IMR-90 (cell line): Measurements from ENCODE around the gene AGFG1. TPM values are rescaled to one million over a fixed set of nuclear protein-coding genes. Genes with fewer than 3 reads are reported as not detected.

Experiments used
- ATAC-seq: fragments of 200-7000 bp; cut with Tn5 transposase; 2 replicates; pipeline ENCODE4 v1.9.1; 2020; ENCODE audit warnings: low read depth, mild to moderate bottlenecking, moderate library complexity
- BruUV-seq: library from RNA; stranded (reverse); fragments of 400-500 nt; replicated peaks from 2 replicates; lab custom pipeline; 2021; lab: Mats Ljungman, UMichigan
- CTCF ChIA-PET: fragments of 300-600 bp; formaldehyde crosslinking; extraction: SDS; loops from one replicate; lab custom pipeline; 2021; ENCODE audit warnings: antibody characterized with exemption; lab: Yijun Ruan, JAX
- POLR2A ChIA-PET: fragments of 300-600 bp; sonication (Branson Sonifier 250); formaldehyde crosslinking; loops from one replicate; lab custom pipeline; 2022; ENCODE audit warnings: antibody characterized with exemption; ENCODE audit not compliant: unreplicated experiment; lab: Charles Lee
- DNase-seq: peaks from one replicate; pipeline ENCODE4 v3.0.0; 2013
- H2AFZ ChIP-seq: replicated peaks from 2 replicates; pipeline ENCODE3; 2013; ENCODE audit warnings: low read length, mild to moderate bottlenecking; ENCODE audit not compliant: poor library complexity
- H2AK5ac ChIP-seq: 2 replicates; pipeline ENCODE4 v1.6.1; 2013; ENCODE audit warnings: low read depth, low read length, inconsistent platforms
- H2AK9ac ChIP-seq: replicated peaks from 2 replicates; pipeline ENCODE3; 2013; ENCODE audit warnings: mild to moderate bottlenecking, low read depth, low read length, moderate library complexity; ENCODE audit not compliant: poor library complexity
- H2BK120ac ChIP-seq: 2 replicates; pipeline ENCODE4 v1.6.1; 2013; ENCODE audit warnings: low read depth, low read length, inconsistent platforms
- H2BK15ac ChIP-seq: 3 replicates; pipeline ENCODE4 v1.6.1; 2013; ENCODE audit warnings: low read depth, low read length, inconsistent platforms
- H2BK20ac ChIP-seq: 2 replicates; pipeline ENCODE4 v1.6.1; 2013; ENCODE audit warnings: low read depth, mild to moderate bottlenecking, inconsistent platforms, low read length, moderate library complexity
- H2BK5ac ChIP-seq: 2 replicates; pipeline ENCODE4 v1.6.1; 2013; ENCODE audit warnings: mild to moderate bottlenecking, low read depth, low read length, inconsistent platforms; ENCODE audit not compliant: poor library complexity, severe bottlenecking
- H3K14ac ChIP-seq: replicated peaks from 2 replicates; pipeline ENCODE4 v1.6.1; 2013; ENCODE audit warnings: low read depth, low read length, inconsistent platforms
- H3K18ac ChIP-seq: 2 replicates; pipeline ENCODE4 v1.6.1; 2013; ENCODE audit warnings: low read depth, low read length, control low read depth
- H3K23ac ChIP-seq: 2 replicates; pipeline ENCODE4 v1.6.1; 2013; ENCODE audit warnings: low read depth, low read length, inconsistent platforms
- H3K27ac ChIP-seq: 2 replicates; pipeline ENCODE4 v1.5.1; 2013; ENCODE audit warnings: mild to moderate bottlenecking, control low read depth, low read length; ENCODE audit not compliant: insufficient read depth
- H3K27me3 ChIP-seq: 2 replicates; pipeline ENCODE4 v1.6.1; 2013; ENCODE audit warnings: low read length; ENCODE audit not compliant: control insufficient read depth, insufficient read depth
- H3K36me3 ChIP-seq: 2 replicates; pipeline ENCODE4 v1.6.1; 2013; ENCODE audit warnings: low read length, mixed read lengths; ENCODE audit not compliant: control insufficient read depth, insufficient read depth
- H3K4ac ChIP-seq: 2 replicates; pipeline ENCODE4 v1.6.1; 2013; ENCODE audit warnings: low read depth, low read length, inconsistent platforms
- H3K4me1 ChIP-seq: 2 replicates; pipeline ENCODE4 v1.6.1; 2013; ENCODE audit warnings: low read length, mixed read lengths; ENCODE audit not compliant: control insufficient read depth, insufficient read depth
- H3K4me2 ChIP-seq: 2 replicates; pipeline ENCODE4 v1.6.1; 2013; ENCODE audit warnings: low read depth, mild to moderate bottlenecking, control low read depth, low read length, moderate library complexity
- H3K4me3 ChIP-seq: 2 replicates; pipeline ENCODE4 v1.5.1; 2013; ENCODE audit warnings: low read depth, mild to moderate bottlenecking, control low read depth, low read length, moderate library complexity; ENCODE audit not compliant: insufficient read depth
- H3K56ac ChIP-seq: 2 replicates; pipeline ENCODE4 v1.6.1; 2013; ENCODE audit warnings: low read length, inconsistent platforms; ENCODE audit not compliant: insufficient read depth; ENCODE audit errors: extremely low read depth
- H3K79me1 ChIP-seq, 2 experiments: 2 replicates each; pipeline ENCODE4 v1.6.1; 2013; ENCODE audit warnings: low read length in 2 of 2, inconsistent platforms in 1 of 2, low read depth in 1 of 2
- H3K9ac ChIP-seq: 2 replicates; pipeline ENCODE4 v1.6.1; 2013; ENCODE audit warnings: low read depth, low read length, control low read depth
- H3K9me1 ChIP-seq: 2 replicates; pipeline ENCODE4 v1.6.1; 2013; ENCODE audit warnings: low read length, inconsistent platforms; ENCODE audit not compliant: insufficient read depth
- H3K9me3 ChIP-seq: 2 replicates; pipeline ENCODE4 v1.6.1; 2013; ENCODE audit warnings: low read length; ENCODE audit not compliant: control insufficient read depth, insufficient read depth
- H4K20me1 ChIP-seq: 2 replicates; pipeline ENCODE4 v1.6.1; 2013; ENCODE audit warnings: low read length, inconsistent platforms; ENCODE audit not compliant: insufficient read depth
- H4K5ac ChIP-seq: 2 replicates; pipeline ENCODE4 v1.6.1; 2013; ENCODE audit warnings: mild to moderate bottlenecking, low read depth, low read length, control low read depth
- H4K8ac ChIP-seq, 2 experiments: 2 replicates each; pipeline ENCODE4 v1.6.1; 2013; ENCODE audit warnings: low read depth in 2 of 2, low read length in 2 of 2, control low read depth in 1 of 2, inconsistent platforms in 1 of 2
- H4K91ac ChIP-seq: 2 replicates; pipeline ENCODE4 v1.6.1; 2013; ENCODE audit warnings: low read depth, low read length, inconsistent platforms; ENCODE audit not compliant: insufficient read depth
- FOS ChIP-seq: fragments of 150-350 bp; IDR thresholded peaks from 2 replicates; pipeline ENCODE4 v1.6.1; 2016; ENCODE audit warnings: low read depth, low read length
- POLR2A ChIP-seq: IDR thresholded peaks from 2 replicates; pipeline ENCODE4 v1.6.1; 2012; ENCODE audit warnings: mild to moderate bottlenecking, low read depth, low read length
- dilution Hi-C: fragments of 300-500 bp; cut with HindIII; formaldehyde crosslinking; loops from one replicate; pipeline ENCODE4 v1.14.3; 2018; ENCODE audit warnings: low sequenced_read_pairs; ENCODE audit not compliant: unreplicated experiment
- in situ Hi-C: fragments of 300-500 bp; cut with MboI; formaldehyde crosslinking; loops from 3 replicates; pipeline ENCODE4 v1.14.3; 2019; ENCODE audit warnings: low sequenced_read_pairs, inconsistent platforms, mixed read lengths
- intact Hi-C: fragments of 100-400 bp; cut with micrococcal nuclease; formaldehyde crosslinking; loops from 2 replicates; pipeline ENCODE4 v1.10.0; 2022
- polyA plus RNA-seq, 3 experiments: library from polyadenylated mRNA; depleted of rRNA; stranded (reverse); fragments of >200 nt; gene quantifications; 2 replicates each; pipeline ENCODE4 v1.2.3, GENCODE V29; 2012; ENCODE audit warnings: low replicate concordance in 1 of 3
- total RNA-seq: library from RNA; depleted of rRNA; stranded (reverse); fragments of >200 nt; gene quantifications from 2 replicates; pipeline ENCODE4 v1.2.3, GENCODE V29; 2012

Gene AGFG1
- total and polyA plus RNA-seq, 2 of the 4 experiments (the other 2 are of a cell fraction): 58.4 to 126 TPM

DNA sequence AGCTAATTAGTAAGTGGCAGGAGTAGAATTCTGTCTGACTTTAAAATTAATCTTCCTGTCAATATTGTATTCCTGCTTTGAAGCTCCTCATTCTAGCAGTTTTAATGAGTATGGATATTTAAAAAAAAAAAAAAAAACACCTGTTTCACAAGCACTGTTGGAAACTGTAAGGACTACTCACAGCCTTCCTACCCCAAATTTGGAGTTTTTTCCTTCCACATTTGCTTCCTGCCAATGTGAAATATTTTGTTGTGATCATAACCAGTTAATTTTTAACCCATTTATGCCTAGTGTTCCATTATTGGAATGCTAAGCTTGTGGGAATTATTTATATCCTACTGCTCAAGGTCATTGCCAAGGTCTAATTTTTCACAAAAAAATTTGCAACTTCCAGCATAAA lies 90.6 kb downstream of the AGFG1 start:
- Histone ChIP-seq H3K4me2 (no peak overlapping the region), H2BK20ac (no peak overlapping the region), H3K4ac (no peak overlapping the region), H3K23ac (no peak overlapping the region), H3K56ac (no peak overlapping the region), H3K14ac (no peak overlapping the region), H3K4me1 (no peaks in the 10 kb centered on the region), H4K5ac (no peak overlapping the region), H3K9me3 (no peaks in the 10 kb centered on the region), H3K4me3 (no peak overlapping the region), H2AK5ac (no peak overlapping the region), H2AK9ac (no peak overlapping the region), H3K27ac (no peak overlapping the region), H3K79me1 (no peaks in the 10 kb centered on the region; a peak in 1 of 4 replicates), H2AFZ (no peak overlapping the region), H3K9me1 (no peaks in the 10 kb centered on the region), H3K9ac (no peak overlapping the region), H2BK120ac (no peak overlapping the region), H2BK15ac (no peak overlapping the region), H4K91ac (no peak overlapping the region), H3K36me3 (peaks cover 5% of the 10 kb centered on the region), H3K18ac (no peak overlapping the region), H2BK5ac (no peak overlapping the region), H3K27me3 (no peaks in the 10 kb centered on the region), H4K20me1 (no peaks in the 10 kb centered on the region), H4K8ac (no peak overlapping the region)
- ATAC-seq (no peak), DNase-seq (no peak)
- TF ChIP-seq POLR2A: no peak
- no peak for TF ChIP-seq FOS
- dilution Hi-C loops: no loop called here
- POLR2A ChIA-PET: no interaction called here
- BruUV-seq: no TSS peak
- in situ Hi-C loops: no loop called here
- intact Hi-C loops: no loop called here
- CTCF ChIA-PET: no interaction called here
